GM21447 (cell line): Measurements from ENCODE around the gene OR5B12.
A peak's percentile ranks its signal among the peaks of the same experiment; 100 is the strongest.
"Not testable (repeated sequence)": the region's sequence is repeated elsewhere in the genome, so short reads cannot be mapped to it uniquely, and the experiment has no call there.

Experiments used
- ATAC-seq: cut with Tn5 transposase; IDR thresholded peaks from one replicate; pipeline ENCODE4 v1.9.1; 2021; ENCODE audit not compliant: unreplicated experiment

The OR5B12 gene

DNA sequence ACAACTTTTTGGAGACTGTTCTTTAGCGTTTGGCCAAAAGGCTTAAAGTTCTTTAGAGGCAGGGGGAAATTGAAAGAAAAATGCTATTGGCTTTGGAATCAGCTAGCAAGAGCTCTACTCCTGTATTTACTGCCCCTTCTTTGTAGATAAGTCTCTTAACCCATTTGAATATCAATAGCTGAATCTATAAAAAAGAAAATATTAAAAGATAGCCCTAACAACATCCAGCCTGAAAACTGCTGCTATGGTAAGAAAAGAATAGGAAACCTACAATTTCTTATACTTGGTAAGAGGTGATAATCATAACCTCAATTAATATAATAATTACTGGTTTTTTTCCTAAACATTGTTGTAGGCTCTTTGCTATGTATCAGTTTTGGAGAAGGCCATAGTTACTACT lies at the start of gene OR5B12:
Gene OR5B12, minus strand, starts transcription at position 101 of the 400 bp plus-strand sequence. CDS start 2,085 bp downstream, outside the sequence.
- no peak for ATAC-seq

DNA sequence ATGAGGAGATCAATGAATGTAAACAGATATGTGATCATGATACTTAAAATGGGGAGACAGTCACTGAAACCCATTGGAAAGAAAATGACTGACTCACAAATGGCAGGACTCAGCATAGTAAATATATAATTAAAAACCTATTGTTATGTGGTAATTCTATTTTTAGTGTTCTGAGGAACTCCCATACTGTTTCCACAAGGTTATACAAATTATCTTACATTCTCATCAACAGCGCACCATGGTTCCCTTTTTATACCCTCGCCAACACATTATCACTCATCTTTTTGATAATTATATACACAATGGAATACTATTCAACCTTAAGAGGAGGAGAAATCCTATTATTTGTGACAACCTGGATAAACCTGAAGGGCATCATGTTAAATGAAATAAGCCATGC lies 48.8 kb upstream of the OR5B12 start:
- ATAC-seq = no peak

DNA sequence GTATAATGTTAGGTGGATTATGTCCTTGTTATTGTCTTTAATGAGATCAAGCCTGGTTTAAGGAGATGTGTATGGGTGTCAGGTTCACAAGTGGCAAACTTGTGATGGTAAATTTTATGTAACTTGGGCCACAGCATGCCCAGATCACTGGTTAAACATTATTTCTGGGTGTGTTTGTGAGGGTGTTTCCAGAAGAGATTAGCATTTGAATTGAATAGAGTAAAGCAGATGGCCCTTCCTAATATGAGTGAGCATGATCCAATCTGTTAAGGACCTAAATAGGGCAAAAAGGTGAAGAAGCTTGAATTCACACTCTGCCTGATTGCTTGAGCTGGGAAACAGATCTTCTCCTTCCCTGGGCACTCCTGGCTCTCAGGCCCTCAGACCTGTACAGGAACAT lies 45.1 kb upstream of the OR5B12 start:
- no peak for ATAC-seq

DNA sequence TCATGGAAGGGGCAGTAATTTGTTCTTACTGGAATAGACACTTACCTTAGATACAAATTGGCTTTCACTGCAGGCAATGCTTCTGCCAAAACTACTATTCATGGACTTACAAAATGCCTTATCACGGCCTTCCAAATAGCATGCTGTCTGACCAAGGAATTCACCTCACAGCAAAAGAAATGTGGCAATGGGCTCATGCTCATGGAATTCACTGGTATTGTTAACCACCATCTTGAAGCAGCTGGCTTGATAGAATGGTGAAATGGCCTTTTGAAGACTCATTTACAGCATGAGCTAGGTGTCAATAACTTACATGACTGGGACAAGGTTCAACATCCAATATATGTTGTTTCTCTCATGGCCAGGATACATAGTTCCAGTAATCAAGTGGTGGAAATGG lies 43.9 kb upstream of the OR5B12 start:
- ATAC-seq = no peak

DNA sequence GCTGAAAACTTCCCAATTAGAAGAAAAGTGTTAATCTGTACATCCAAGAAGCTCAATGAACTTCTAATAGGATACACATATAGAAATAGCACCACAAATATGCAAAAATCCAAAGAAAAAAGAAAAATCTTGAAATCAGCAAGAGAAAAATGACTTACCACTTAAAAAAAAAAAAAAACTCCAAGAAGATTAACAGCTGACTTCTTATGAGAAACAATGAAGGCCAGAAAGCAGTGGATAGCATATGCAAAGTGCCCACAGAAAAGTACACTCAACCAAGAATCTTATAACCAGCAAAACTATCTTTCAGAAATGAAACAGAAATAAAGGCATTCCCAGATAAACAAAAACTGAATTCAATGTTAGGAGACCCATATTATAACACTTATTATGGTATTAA lies 29.9 kb upstream of the OR5B12 start:
- ATAC-seq = no peak

DNA sequence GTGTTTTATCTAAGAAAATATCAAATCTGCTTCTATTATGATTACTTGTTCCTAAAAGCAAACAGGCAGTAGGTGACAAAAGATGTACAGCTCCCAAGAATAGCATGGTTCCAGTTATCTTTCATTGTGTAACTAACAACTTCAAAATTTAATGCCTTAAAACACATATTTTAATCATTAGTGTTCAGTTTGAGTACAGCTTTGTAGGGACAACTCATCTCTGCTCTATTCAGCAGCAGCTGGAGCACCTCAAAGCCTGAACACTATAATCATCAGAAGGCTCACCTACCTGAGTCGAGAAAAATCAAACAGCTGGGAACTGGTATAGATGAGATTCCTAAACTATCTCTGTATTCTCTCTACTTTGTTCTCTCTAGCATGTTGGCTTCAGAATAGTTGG lies 24.3 kb upstream of the OR5B12 start:
- no peak for ATAC-seq

DNA sequence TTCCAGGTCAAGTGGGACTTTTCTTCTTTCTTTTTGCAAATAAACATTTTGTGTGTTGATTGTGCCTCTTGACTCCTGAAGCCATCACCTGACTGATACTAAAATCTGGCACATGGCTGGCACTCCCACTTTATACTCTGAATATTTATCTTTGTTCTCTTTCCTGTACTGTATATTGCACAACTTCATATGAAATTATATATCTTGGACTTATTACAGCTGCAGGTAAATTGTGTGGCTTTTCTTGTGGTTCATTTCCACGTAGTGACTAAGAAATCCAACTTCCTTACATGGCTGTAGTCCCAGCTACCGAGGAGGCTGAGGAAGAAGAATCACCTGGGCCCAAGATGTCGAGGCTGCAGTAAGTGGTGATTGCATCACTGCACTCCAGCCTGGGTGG lies 23.7 kb upstream of the OR5B12 start:
- ATAC-seq = no peak

DNA sequence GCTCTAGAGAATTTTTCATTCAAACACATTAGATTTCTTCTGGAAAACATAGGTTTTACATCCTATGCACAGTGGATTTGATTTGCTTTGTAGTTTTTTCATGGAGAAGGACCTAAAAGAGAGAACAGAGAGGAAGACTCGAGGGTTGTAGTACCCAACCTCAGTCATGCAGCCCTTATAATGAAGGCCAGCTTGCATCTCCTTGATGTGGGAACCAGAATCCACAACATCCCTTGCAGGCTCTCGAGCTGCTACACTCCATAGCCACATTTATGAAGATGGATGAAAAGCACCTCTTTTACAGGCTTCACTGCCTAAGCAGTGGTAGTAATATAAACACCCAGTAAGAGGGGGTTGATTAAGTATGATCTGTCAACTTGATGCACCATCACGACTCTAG lies 9.5 kb upstream of the OR5B12 start:
- ATAC-seq = no peak

DNA sequence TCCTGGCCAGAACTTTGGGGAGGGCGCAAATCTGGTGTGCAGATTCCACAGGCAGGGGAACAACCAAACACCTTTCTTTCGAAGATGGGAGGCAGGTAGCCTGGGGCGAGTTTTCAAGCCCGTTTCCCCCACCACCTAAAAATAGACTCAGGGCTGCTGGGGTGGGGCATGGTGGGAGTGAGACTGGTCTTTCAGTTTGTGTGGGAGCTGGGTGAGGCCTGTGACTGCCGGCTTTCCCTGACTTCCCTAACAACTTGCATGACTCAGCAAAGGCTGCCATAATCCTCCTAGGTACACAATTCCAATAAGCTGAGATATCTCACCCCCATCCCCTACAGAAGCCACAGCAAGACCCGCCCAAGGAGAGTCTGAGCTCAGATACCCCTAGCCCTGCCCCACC lies 4.3 kb upstream of the OR5B12 start:
- no peak for ATAC-seq

DNA sequence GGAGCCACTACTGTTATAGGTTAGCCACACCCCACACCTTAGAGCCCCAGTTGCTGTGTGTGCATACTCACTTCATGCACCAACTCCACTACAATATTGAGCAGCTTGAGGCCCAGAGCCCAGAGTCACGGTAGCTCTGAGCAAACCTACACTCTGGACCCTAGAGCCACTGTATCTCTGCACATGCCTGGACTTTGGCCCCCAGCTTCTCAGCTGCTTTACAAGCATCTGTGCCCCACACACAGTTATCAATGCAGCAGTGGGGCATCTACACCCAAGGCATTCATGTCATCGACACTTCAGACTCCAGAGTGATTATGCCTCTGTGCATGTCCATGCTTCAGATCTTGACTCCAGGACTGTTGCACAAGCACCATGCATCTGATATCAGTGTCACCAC lies 2.3 kb upstream of the OR5B12 start:
- ATAC-seq = no peak

DNA sequence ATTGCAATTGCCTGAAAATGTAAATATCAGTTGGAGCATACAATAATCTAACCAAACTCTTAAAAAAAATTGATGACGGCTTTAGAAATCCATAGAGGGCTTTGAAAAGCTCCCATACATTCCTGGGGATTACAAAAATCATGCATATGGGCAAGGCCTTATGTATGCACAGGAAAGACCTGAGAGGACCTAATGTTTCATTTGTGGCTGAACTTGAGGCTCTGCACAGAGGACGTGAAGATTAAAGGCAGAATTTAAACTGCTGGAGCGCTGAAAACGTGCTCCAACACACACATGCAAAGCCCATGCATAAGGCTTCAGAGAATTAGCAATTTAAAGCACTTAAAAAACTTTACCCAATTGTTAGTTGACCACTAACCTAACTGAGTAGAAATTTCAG lies 3.5 kb downstream of the OR5B12 start:
- no peak for ATAC-seq

DNA sequence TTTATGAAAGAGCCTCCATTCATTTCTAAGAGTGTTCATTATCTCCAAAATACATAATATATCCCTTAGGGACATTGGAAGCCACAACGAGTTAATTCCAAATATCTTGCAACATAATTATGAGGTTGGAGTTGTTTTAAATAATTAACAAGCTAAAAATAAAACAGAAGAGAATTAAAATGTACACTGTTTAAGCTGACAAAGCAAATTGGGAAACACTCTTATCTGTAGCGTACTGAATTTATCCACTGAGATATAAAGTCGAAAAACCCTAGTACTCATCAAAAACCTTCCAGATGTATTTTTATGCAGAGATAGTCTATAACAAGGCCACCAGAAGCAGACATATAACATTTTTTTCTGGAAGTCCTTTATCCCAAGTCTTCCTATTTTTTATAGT lies 7.8 kb downstream of the OR5B12 start:
- ATAC-seq = no peak

DNA sequence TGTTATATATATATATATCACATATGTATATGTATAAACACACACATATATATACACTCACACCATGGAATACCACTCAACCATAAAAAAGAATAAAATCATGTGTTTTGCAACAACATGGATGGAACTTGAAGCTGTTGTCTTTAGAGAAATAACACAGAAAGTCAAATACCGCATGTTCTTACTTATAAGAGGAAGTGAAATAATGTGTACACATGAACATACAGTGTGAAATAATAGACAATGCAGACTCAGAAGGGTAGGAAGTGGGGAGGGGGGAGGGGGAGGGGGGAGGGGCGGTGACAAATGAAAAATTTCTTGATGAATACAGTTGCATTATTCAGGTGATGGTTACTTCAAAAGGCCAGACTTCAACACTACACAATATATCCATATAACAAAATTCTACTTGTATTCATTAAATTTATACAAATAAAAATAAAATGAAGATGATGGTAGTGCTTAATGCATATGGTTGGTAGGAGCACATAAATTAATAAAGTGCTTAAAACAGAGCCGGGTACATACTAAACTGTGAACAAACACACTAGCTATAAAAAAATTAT lies 8.3 kb downstream of the OR5B12 start:
- peak; percentile 66 for ATAC-seq

DNA sequence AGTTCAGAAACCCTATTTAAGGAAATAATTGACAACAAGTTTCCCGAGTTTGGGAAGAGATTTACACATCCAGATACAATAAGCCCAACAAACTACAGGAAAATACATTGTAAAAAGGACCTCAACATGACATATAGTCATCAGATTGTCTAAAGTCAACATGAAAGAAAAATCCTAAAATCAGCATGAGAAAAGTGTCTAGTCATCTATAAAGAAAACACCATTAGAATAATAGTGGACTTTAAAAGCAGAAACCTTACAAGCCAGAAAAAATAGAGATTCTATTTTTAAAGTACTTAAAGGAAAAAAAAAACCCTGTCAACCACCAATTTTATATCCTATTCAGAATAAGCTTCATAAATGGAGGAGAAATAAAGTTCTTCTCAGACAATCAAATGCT lies 12.8 kb downstream of the OR5B12 start:
- no peak for ATAC-seq

DNA sequence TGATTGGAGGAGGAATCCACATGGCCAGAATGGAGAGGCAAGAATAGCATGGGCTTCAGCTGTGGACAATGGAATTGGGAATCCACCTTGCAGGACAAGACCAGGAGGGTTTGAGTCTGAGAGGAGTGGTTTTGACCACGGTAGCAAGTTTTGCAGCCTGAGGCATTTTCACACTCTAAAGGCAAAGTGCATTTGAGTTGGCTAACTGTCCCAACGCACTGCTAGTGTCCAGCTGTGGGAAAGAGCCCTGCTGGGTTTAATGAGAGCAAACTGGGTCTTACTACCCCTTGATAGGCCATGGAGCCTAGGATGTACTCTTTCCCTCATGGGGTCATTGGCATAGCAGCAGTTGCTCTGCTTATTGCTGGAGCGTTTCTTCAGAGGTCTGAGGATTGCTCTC lies 14.0 kb downstream of the OR5B12 start, which contains the start of gene OR5B2:
Gene OR5B2, minus strand, starts transcription at position 101 of the 400 bp plus-strand sequence. CDS start 4,860 bp downstream, outside the sequence.
- no peak for ATAC-seq

DNA sequence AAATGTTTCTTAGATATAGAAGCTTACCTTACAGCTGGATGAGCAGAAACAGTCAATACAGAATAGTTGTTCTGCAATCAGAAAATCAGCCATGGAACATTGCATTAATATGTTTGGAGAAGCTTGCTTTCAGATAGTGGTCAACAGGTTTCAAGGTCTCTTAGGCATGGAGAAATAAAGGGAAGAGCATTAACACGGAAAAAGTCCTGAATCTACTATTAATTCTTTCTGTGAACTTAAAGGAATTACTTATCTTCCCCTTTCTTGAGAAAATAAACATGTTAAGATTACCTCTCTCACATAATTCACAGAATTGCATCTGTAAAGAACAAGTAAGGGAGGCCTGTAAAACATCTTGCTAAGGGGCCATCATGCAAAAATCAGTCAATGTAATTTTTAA lies 35.3 kb downstream of the OR5B12 start, which contains the start of gene OR5B3:
Gene OR5B3, minus strand, starts transcription at position 101 of the 400 bp plus-strand sequence. CDS start 3,465 bp downstream, outside the sequence.
- ATAC-seq = no peak

DNA sequence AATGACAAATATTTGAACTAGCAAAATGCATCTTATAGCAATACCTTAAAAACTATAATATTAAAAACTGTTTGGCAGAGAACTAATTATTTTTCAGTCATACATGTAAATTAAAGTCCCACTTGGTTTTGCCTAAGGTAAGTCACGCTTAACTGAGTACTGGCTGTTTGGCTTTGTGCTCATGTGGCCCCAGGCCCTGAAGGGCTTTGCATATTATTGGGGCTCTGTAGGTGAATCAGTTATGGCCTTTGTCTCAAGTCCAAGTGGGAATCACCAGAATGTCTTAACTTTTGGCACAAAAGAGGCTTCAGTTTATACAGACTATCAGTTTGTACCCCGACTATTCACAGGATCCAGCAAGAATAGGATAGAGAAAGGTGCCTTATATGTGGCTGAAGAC lies 42.4 kb downstream of the OR5B12 start:
- ATAC-seq = not testable (repeated sequence)

DNA sequence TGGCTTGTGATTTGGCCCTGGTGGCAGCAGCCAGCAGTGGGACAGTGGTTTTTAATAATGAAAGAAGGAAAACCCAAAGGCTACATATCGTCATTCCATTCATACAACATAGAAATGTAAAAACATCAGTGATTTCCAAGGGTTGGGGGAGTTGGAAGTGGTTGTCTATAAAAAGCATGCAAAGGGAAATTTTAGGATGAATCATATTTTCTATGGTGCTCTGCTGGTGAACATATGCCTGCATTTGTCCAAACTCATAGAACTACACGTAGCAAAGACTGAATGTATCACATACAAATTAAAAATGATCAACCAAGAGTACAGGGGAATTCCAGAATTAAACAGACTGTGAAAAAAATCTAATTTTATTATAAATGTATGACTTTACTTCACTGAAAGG lies 46.5 kb downstream of the OR5B12 start:
- ATAC-seq = no peak

DNA sequence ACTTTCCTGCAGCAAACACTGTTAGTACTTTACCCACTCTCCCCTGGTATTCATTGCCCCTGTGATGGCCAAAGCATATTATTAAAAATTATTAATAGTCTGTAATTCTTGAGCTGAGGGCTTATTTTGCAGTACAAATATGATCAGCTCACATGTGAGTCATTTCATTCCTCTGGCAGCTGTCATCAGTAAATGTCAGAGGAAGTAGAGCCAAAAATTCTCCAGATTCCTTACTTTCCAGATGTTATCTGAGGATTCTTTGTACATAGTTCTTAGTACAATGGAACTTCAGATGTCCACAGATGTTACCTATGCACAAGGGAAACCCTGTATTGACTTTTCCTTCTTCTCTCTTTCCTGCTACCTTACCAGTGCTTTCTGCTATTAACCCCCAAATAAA lies 47.8 kb downstream of the OR5B12 start:
- no peak for ATAC-seq

DNA sequence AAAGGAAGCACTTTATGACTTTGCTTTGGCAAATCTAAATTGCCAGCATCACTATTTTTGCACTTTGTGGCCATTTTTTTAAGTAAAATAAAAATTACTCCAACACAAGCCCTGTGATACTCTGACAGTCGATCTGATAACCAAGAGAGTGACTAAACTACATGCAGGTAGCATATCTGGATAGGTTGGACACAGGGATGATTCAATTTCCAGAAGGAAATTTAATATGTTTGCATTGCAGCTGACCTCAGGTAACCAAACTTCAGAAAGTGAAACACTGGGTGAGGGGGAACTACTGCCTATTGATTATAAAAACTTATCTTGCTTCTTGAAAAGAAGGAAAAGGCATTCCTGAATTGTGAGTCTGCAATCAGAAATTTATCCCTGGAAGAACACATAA lies 49.3 kb downstream of the OR5B12 start:
- no peak for ATAC-seq

DNA sequence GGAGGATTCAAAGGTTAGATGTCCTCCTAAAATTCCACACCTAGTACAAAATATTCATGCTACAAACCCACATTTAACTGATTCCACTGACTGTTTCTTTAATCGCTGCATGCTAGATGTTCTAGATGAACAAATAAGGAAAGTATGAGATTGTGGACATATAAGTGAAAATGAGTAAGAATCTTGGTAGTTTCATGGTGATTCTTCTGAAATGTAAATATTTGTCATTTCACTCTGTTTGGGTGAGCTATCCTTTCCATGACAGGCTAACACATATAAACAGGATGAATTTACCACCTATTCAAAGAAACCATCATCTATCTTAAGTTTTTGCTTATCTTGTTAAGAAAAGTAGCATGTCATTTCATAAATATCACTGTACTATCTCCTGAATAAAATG lies 50.2 kb downstream of the OR5B12 start:
- no peak for ATAC-seq

DNA sequence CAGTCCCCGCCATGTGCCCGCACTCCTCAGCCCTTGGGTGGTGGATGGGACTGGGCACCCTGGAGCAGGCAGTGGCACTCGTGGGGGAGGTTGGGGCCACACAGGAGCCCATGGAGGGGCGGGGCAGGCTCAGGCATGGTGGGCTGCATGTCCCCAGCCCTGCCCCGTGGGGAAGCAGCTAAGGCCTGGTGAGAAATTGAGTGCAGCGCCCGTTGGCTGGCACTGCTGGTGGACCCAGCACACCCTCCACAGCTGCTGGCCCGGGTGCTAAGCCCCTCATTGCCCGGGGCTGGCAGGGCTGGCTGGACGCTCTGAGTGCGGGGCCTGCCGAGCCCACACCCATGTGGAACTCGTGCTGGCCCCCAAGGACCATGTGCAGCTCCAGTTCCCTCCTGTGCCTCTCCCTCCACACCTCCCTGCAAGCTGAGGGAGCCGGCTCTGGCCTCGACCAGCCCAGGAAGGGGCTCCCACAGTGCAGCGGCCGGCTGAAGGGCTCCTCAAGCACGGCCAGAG lies 51.4 kb downstream of the OR5B12 start:
- no peak for ATAC-seq
